ENCODE data around the gene GPC1. TPM values are rescaled to one million over a fixed set of nuclear protein-coding genes. Genes with fewer than 3 reads are reported as not detected.

Gene GPC1
- total RNA-seq, 1 experiment from 2014 or later: 38.9 TPM

GRCh38 chr2:240432820-240433801, 2.4 kb upstream of the GPC1 start:
- ChIA-PET CTCF (interaction anchor here (0.5 to 1.5 kb wide), 5 partner anchors 15 to 225 kb away, joined by 3 to 5 read pairs (median 3); no protein-coding TSS in a partner anchor), POLR2A (interaction anchor here (0.5 to 5.7 kb wide), 6 partner anchors 17 to 197 kb away, joined by 3 to 65 read pairs (median 4); no protein-coding TSS in a partner anchor)
- TF ChIP-seq, protein P1, sequence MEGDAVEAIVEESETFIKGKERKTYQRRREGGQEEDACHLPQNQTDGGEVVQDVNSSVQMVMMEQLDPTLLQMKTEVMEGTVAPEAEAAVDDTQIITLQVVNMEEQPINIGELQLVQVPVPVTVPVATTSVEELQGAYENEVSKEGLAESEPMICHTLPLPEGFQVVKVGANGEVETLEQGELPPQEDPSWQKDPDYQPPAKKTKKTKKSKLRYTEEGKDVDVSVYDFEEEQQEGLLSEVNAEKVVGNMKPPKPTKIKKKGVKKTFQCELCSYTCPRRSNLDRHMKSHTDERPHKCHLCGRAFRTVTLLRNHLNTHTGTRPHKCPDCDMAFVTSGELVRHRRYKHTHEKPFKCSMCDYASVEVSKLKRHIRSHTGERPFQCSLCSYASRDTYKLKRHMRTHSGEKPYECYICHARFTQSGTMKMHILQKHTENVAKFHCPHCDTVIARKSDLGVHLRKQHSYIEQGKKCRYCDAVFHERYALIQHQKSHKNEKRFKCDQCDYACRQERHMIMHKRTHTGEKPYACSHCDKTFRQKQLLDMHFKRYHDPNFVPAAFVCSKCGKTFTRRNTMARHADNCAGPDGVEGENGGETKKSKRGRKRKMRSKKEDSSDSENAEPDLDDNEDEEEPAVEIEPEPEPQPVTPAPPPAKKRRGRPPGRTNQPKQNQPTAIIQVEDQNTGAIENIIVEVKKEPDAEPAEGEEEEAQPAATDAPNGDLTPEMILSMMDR (IDR thresholded peaks at IDR 0.05; ENCODE audit: unreplicated experiment): no peak
- no peak for DNase-seq (ENCODE audit: unreplicated experiment)
- Mint-ChIP-seq H3K27ac (ENCODE audit: low read depth, unreplicated experiment) (peak overlapping the region; percentile 86), H3K9me3 (ENCODE audit: unreplicated experiment) (no peaks in the 10 kb centered on the region), H3K36me3 (ENCODE audit: insufficient read depth, unreplicated experiment) (no peaks in the 10 kb centered on the region), H3K4me1 (ENCODE audit: insufficient read depth, unreplicated experiment) (peaks cover 23% of the 10 kb centered on the region), H3K27me3 (ENCODE audit: insufficient read depth, unreplicated experiment) (no peaks in the 10 kb centered on the region), H3K4me3 (ENCODE audit: unreplicated experiment) (peak overlapping the region; percentile 85)
- BruUV-seq (replicated peaks): no TSS peak
- intact Hi-C loops (cut with micrococcal nuclease): loop anchor here (5.0 to 10.0 kb wide), 3 partner anchors 46 to 368 kb away; no protein-coding TSS in a partner anchor

- H3K36me3 Mint-ChIP-seq (ENCODE audit: insufficient read depth, unreplicated experiment): no peaks in the 10 kb centered on the region
- TSS peak; percentile 75 for BruUV-seq (replicated peaks)
- H3K4me1 Mint-ChIP-seq (ENCODE audit: insufficient read depth, unreplicated experiment): peaks cover 23% of the 10 kb centered on the region
- TF ChIP-seq, protein P1 (IDR thresholded peaks at IDR 0.05; ENCODE audit: unreplicated experiment): no peak
- ChIA-PET POLR2A (interaction anchor here (0.5 to 5.7 kb wide), 15 partner anchors 16 to 240 kb away, joined by 3 to 65 read pairs (median 3); no protein-coding TSS in a partner anchor), CTCF (interaction anchor here (0.7 to 1.5 kb wide), 5 partner anchors 16 to 226 kb away, joined by 3 to 7 read pairs (median 4); no protein-coding TSS in a partner anchor)
- intact Hi-C loops (cut with micrococcal nuclease): loop anchor here (1.0 to 10.0 kb wide), 4 partner anchors 47 to 369 kb away; no protein-coding TSS in a partner anchor
- H3K4me3 Mint-ChIP-seq (ENCODE audit: unreplicated experiment): peak overlapping the region; percentile 85
- H3K27me3 Mint-ChIP-seq (ENCODE audit: insufficient read depth, unreplicated experiment): no peaks in the 10 kb centered on the region
- H3K27ac Mint-ChIP-seq (ENCODE audit: low read depth, unreplicated experiment): peak overlapping the region; percentile 86
- H3K9me3 Mint-ChIP-seq (ENCODE audit: unreplicated experiment): no peaks in the 10 kb centered on the region
- DNase-seq (ENCODE audit: unreplicated experiment): peak; percentile 98
Observed at GRCh38 chr2:240433973-240434727, 1.3 kb upstream of the GPC1 start.

DNA sequence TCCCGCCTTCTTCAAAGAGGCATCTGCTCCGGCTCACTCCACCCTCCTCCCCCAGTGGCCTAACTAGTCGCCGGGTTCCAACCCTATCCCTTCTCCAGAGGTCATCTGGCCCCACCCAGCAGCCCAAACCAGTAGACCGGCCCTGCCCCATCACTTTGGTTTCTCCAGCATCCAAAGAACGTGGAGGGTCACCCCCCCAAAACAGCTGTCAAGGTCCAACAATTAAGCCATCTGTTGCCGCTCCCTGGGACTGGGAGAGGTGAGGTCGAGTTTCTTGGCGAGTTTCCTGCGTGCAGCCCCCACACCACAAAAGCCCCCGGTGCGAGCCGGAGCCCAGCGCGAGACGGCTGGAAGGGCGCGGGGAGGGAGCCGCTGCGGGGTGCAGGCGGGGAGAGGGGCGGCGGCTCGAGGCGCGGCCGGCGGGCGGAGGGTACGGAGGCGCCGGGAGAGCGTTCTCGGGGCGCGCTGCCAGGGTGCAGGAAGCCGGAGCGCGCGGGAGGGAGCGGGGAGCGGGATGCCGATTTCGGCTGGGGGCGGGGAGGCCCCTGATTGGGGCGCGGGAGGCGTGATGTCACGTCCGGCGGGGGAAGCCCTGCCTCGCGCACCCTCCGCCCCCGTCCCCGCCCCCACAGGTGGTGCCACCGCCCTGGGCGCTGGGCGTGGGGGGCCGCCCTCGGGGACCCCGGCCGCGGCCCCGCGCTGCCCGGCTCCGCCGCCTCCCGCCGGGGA, 571 bp upstream of the GPC1 start:
- TF ChIP-seq, protein P1 (IDR thresholded peaks at IDR 0.05; ENCODE audit: unreplicated experiment): no peak
- ChIA-PET POLR2A (interaction anchor here (0.6 to 5.7 kb wide), 16 partner anchors 15 to 858 kb away, joined by 3 to 65 read pairs (median 4); no protein-coding TSS in a partner anchor), CTCF (interaction anchor here (0.7 to 1.9 kb wide), 4 partner anchors 64 to 202 kb away, joined by 3 to 9 read pairs (median 4); no protein-coding TSS in a partner anchor)
- H3K4me1 Mint-ChIP-seq (ENCODE audit: insufficient read depth, unreplicated experiment): peaks cover 23% of the 10 kb centered on the region
- no TSS peak for BruUV-seq (replicated peaks)
- peak overlapping the region; percentile 85 for H3K4me3 Mint-ChIP-seq (ENCODE audit: unreplicated experiment)
- DNase-seq (ENCODE audit: unreplicated experiment): peak; percentile 92
- H3K9me3 Mint-ChIP-seq (ENCODE audit: unreplicated experiment): no peaks in the 10 kb centered on the region
- no peaks in the 10 kb centered on the region for H3K27me3 Mint-ChIP-seq (ENCODE audit: insufficient read depth, unreplicated experiment)
- no peaks in the 10 kb centered on the region for H3K36me3 Mint-ChIP-seq (ENCODE audit: insufficient read depth, unreplicated experiment)
- H3K27ac Mint-ChIP-seq (ENCODE audit: low read depth, unreplicated experiment): peak overlapping the region; percentile 86
- intact Hi-C loops (cut with micrococcal nuclease): loop anchor here (1.0 to 10.0 kb wide), 4 partner anchors 48 to 370 kb away; no protein-coding TSS in a partner anchor

Data from MCF 10A (cell line).